HCT116 (cell line): ENCODE data around the gene RIOK2. TPM values are rescaled to one million over a fixed set of nuclear protein-coding genes. Genes with fewer than 3 reads are reported as not detected.

Experiments
- ATAC-seq: fragments of 200-7000 bp; cut with Tn5 transposase; 2 replicates; pipeline ENCODE4 v1.9.1; 2020; ENCODE audit warnings: mild to moderate bottlenecking, moderate library complexity
- BruUV-seq: library from RNA; stranded (reverse); fragments of 400-500 nt; replicated peaks from 2 replicates; lab custom pipeline; 2021; lab: Mats Ljungman, UMichigan
- CTCF ChIA-PET: fragments of 300-600 bp; sonication (Branson Sonifier 250); formaldehyde crosslinking; loops from one replicate; lab custom pipeline; 2021; ENCODE audit warnings: antibody characterized with exemption; lab: Charles Lee
- POLR2A ChIA-PET: fragments of 300-600, 350-600 bp; sonication (Branson Sonifier 250); formaldehyde crosslinking; loops from one replicate; lab custom pipeline; 2021; ENCODE audit warnings: antibody characterized with exemption; lab: Charles Lee
- RAD21 ChIA-PET, 2 experiments: fragments of 300-600 bp; sonication (Branson Sonifier 250); formaldehyde crosslinking; loops; one replicate each; lab custom pipeline; 2023; ENCODE audit warnings: low total read pairs in 2 of 2; ENCODE audit not compliant: uncharacterized antibody in 2 of 2, unreplicated experiment in 2 of 2, low non-redundant PET in 1 of 2; lab: Charles Lee
- DNase-seq: peaks from one replicate; pipeline ENCODE4 v3.0.0-alpha.2; 2010; ENCODE audit warnings: low read depth, low spot score
- H2AFZ ChIP-seq: fragments of 200-600 bp; shearing (Covaris generic), sonication (generic); 2 replicates; pipeline ENCODE4 v1.6.1; 2017; ENCODE audit warnings: low read depth, mixed run types, mixed read lengths, antibody characterized with exemption, low read length; ENCODE audit not compliant: poor library complexity, severe bottlenecking
- H3K27ac ChIP-seq: 2 replicates; pipeline ENCODE4 v1.5.1; 2012; ENCODE audit warnings: low read depth, low read length
- H3K27me3 ChIP-seq: fragments of 200-600 bp; sonication (generic); 2 replicates; pipeline ENCODE4 v1.6.1; 2016; ENCODE audit warnings: mixed run types, low read length, mixed read lengths; ENCODE audit not compliant: insufficient read depth
- H3K36me3 ChIP-seq, 2 experiments: fragments of 200-500 bp in 1 of 2; fragments of 200-600 bp in 1 of 2; sonication (Bioruptor generic) in 1 of 2; sonication (generic) in 1 of 2; 2 replicates each; pipeline versions ENCODE4 v1.5.1 to v1.6.1; 2014 to 2016; ENCODE audit warnings: low read length in 2 of 2, inconsistent platforms in 1 of 2, mixed read lengths in 1 of 2, mixed run types in 1 of 2; ENCODE audit not compliant: insufficient read depth in 2 of 2, control insufficient read depth in 1 of 2
- H3K4me1 ChIP-seq, 2 experiments: fragments of 200-600 bp in 1 of 2; sonication (generic) in 1 of 2; 2 replicates each; pipeline versions ENCODE4 v1.5.1 to v1.6.1; 2012 to 2017; ENCODE audit warnings: low read length in 2 of 2, inconsistent platforms in 1 of 2, mild to moderate bottlenecking in 1 of 2, mixed read lengths in 1 of 2, mixed run types in 1 of 2, moderate library complexity in 1 of 2; ENCODE audit not compliant: insufficient read depth in 2 of 2, control insufficient read depth in 1 of 2
- H3K4me2 ChIP-seq: fragments of 200-600 bp; sonication (generic); 2 replicates; pipeline ENCODE4 v1.6.1; 2017; ENCODE audit warnings: mixed run types, low read length, mixed read lengths
- H3K4me3 ChIP-seq, 2 experiments: fragments of 200-600 bp in 1 of 2; sonication (generic) in 1 of 2; replicated peaks in 1 of 2; 2 replicates each; pipeline ENCODE4 v1.5.1; 2011 to 2016; ENCODE audit warnings: low read length in 2 of 2, control low read depth in 1 of 2, low read depth in 1 of 2, mild to moderate bottlenecking in 1 of 2, mixed read lengths in 1 of 2, mixed run types in 1 of 2
- H3K79me2 ChIP-seq: fragments of 200-600 bp; sonication (generic); 2 replicates; pipeline ENCODE4 v1.6.1; 2017; ENCODE audit warnings: mild to moderate bottlenecking, mixed run types, low read length, moderate library complexity, mixed read lengths; ENCODE audit not compliant: insufficient read depth
- H3K9ac ChIP-seq: fragments of 200-600 bp; sonication (generic); 2 replicates; pipeline ENCODE4 v1.6.1; 2016; ENCODE audit warnings: low read length, mixed read lengths
- H3K9me2 ChIP-seq: fragments of 200-600 bp; sonication (generic), shearing (Covaris generic); 2 replicates; pipeline ENCODE4 v1.6.1; 2017; ENCODE audit warnings: mixed run types, mild to moderate bottlenecking, moderate library complexity; ENCODE audit not compliant: insufficient read depth
- H3K9me3 ChIP-seq, 2 experiments: fragments of 200-500 bp in 1 of 2; fragments of 200-600 bp in 1 of 2; sonication (Bioruptor generic) in 1 of 2; sonication (generic) in 1 of 2; 2 replicates each; pipeline ENCODE4 v1.6.1; 2014 to 2017; ENCODE audit warnings: low read length in 2 of 2, mixed read lengths in 2 of 2, inconsistent platforms in 1 of 2, low read depth in 1 of 2, mild to moderate bottlenecking in 1 of 2, mixed run types in 1 of 2, moderate library complexity in 1 of 2; ENCODE audit not compliant: control insufficient read depth in 1 of 2, insufficient read depth in 1 of 2
- H4K20me1 ChIP-seq: fragments of 200-600 bp; sonication (generic), shearing (Covaris generic); 2 replicates; pipeline ENCODE4 v1.6.1; 2017; ENCODE audit warnings: mixed run types, mild to moderate bottlenecking, moderate library complexity; ENCODE audit not compliant: insufficient read depth
- ATF3 ChIP-seq: IDR thresholded peaks from 2 replicates; pipeline ENCODE4 v1.6.1; 2012
- CEBPB ChIP-seq: IDR thresholded peaks from 2 replicates; pipeline ENCODE4 v1.6.1; 2012; ENCODE audit warnings: low read depth
- EZH2 ChIP-seq: fragments of 200-600 bp; sonication (generic); IDR thresholded peaks from 2 replicates; pipeline ENCODE4 v1.6.1; 2017; ENCODE audit warnings: antibody characterized with exemption, mixed run types
- EZH2phosphoT487 ChIP-seq: fragments of 200-600 bp; IDR thresholded peaks from 2 replicates; pipeline ENCODE4 v1.6.1; 2018; ENCODE audit warnings: antibody characterized with exemption, borderline replicate concordance
- FOSL1 ChIP-seq: IDR thresholded peaks from 2 replicates; pipeline ENCODE4 v1.6.1; 2012; ENCODE audit warnings: low read depth
- POLR2AphosphoS5 ChIP-seq: IDR thresholded peaks from 2 replicates; pipeline ENCODE4 v1.6.1; 2011; ENCODE audit warnings: mild to moderate bottlenecking, low read depth, low read length, moderate library complexity
- SIN3A ChIP-seq: IDR thresholded peaks from 2 replicates; pipeline ENCODE4 v1.6.1; 2012; ENCODE audit warnings: low read depth
- YY1 ChIP-seq: IDR thresholded peaks from 2 replicates; pipeline ENCODE4 v1.6.1; 2011; ENCODE audit warnings: low read length, low read depth, moderate library complexity, mild to moderate bottlenecking; ENCODE audit not compliant: insufficient replicate concordance; ENCODE audit errors: extremely low read depth
- ZFX ChIP-seq: fragments of 450-650 bp; IDR thresholded peaks from 2 replicates; pipeline ENCODE4 v1.6.1; 2017
- intact Hi-C: fragments of 100-400 bp; cut with micrococcal nuclease; formaldehyde crosslinking; loops from 2 replicates; pipeline ENCODE4 v1.10.0; 2022
- total RNA-seq: library from RNA; stranded (reverse); gene quantifications from one replicate; pipeline ENCODE4 v1.2.1, GENCODE V29; 2021; ENCODE audit not compliant: unreplicated experiment
- TF ChIP-seq, protein P1 (sequence below): IDR thresholded peaks from 2 replicates; pipeline ENCODE4 v1.6.1; 2012; ENCODE audit warnings: low read depth

RIOK2 gene
- total RNA-seq, 1 experiment from 2014 or later = 27.1 TPM

DNA sequence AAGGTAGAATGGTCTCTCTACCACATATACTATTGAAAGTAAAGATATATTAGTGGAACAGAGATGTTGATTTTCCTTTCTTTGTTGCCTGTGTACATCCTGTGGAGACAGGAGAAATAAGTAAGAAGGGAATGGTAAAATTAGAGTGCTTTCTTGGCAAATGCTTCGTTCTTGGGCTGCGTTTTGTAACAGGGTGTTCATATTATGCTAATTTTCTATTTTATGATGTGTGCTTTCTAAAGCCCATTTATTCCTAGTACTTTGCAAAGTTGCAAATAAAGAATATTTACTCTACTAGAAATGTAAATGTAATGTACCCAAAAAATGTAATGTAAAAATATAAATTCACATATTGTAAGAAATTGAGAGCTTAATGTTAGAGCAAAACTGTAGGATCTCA lies 40.5 kb upstream of the RIOK2 start:
- Histone ChIP-seq H3K9ac (no peak overlapping the region), H3K27me3 (no peaks in the 10 kb centered on the region), H3K4me2 (no peak overlapping the region), H3K79me2 (no peaks in the 10 kb centered on the region), H3K9me2 (no peaks in the 10 kb centered on the region), H3K27ac (no peak overlapping the region), H3K4me3 (no peak overlapping the region), H3K36me3 (no peaks in the 10 kb centered on the region), H3K9me3 (no peaks in the 10 kb centered on the region), H2AFZ (no peak overlapping the region), H4K20me1 (no peaks in the 10 kb centered on the region), H3K4me1 (no peaks in the 10 kb centered on the region)
- CTCF ChIA-PET = no interaction called here
- TF ChIP-seq CEBPB = no peak
- no peak for TF ChIP-seq POLR2AphosphoS5
- TF ChIP-seq, protein P1, sequence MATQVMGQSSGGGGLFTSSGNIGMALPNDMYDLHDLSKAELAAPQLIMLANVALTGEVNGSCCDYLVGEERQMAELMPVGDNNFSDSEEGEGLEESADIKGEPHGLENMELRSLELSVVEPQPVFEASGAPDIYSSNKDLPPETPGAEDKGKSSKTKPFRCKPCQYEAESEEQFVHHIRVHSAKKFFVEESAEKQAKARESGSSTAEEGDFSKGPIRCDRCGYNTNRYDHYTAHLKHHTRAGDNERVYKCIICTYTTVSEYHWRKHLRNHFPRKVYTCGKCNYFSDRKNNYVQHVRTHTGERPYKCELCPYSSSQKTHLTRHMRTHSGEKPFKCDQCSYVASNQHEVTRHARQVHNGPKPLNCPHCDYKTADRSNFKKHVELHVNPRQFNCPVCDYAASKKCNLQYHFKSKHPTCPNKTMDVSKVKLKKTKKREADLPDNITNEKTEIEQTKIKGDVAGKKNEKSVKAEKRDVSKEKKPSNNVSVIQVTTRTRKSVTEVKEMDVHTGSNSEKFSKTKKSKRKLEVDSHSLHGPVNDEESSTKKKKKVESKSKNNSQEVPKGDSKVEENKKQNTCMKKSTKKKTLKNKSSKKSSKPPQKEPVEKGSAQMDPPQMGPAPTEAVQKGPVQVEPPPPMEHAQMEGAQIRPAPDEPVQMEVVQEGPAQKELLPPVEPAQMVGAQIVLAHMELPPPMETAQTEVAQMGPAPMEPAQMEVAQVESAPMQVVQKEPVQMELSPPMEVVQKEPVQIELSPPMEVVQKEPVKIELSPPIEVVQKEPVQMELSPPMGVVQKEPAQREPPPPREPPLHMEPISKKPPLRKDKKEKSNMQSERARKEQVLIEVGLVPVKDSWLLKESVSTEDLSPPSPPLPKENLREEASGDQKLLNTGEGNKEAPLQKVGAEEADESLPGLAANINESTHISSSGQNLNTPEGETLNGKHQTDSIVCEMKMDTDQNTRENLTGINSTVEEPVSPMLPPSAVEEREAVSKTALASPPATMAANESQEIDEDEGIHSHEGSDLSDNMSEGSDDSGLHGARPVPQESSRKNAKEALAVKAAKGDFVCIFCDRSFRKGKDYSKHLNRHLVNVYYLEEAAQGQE = no peak
- TF ChIP-seq ZFX = no peak
- no peak for TF ChIP-seq EZH2phosphoT487
- no peak for TF ChIP-seq SIN3A
- intact Hi-C loops = no loop called here
- POLR2A ChIA-PET = no interaction called here
- RAD21 ChIA-PET = no interaction called here
- ATAC-seq (no peak), DNase-seq (no peak)
- no TSS peak for BruUV-seq

GRCh38 chr5:97209343-97209742 lies 26.3 kb upstream of the RIOK2 start:
- no peaks in the 10 kb centered on the region for H3K9me2 ChIP-seq
- ATAC-seq = no peak
- no peak overlapping the region for H3K27ac ChIP-seq
- no peaks in the 10 kb centered on the region for H3K36me3 ChIP-seq
- DNase-seq = no peak
- H3K4me2 ChIP-seq = no peak overlapping the region
- no peak overlapping the region for H2AFZ ChIP-seq
- ChIA-PET POLR2A (no interaction called here), RAD21 (no interaction called here), CTCF (no interaction called here)
- H3K4me1 ChIP-seq = no peaks in the 10 kb centered on the region
- intact Hi-C loops = no loop called here
- H3K9ac ChIP-seq = no peak overlapping the region
- BruUV-seq = no TSS peak
- no peaks in the 10 kb centered on the region for H3K79me2 ChIP-seq
- no peak overlapping the region for H3K4me3 ChIP-seq
- H3K9me3 ChIP-seq = no peaks in the 10 kb centered on the region
- no peaks in the 10 kb centered on the region for H4K20me1 ChIP-seq
- H3K27me3 ChIP-seq = no peaks in the 10 kb centered on the region
- TF ChIP-seq, protein P1 = no peak
- TF ChIP-seq FOSL1 = no peak
- TF ChIP-seq ZFX = no peak
- TF ChIP-seq YY1 = no peak
- no peak for TF ChIP-seq EZH2phosphoT487
- no peak for TF ChIP-seq EZH2
- no peak for TF ChIP-seq ATF3
